ENCODE measurements around the gene SRC. TPM values are rescaled to one million over a fixed set of nuclear protein-coding genes. Genes with fewer than 3 reads are reported as not detected.

Gene SRC
- total RNA-seq, 1 donor from 2014 or later = 5.0 TPM

DNA sequence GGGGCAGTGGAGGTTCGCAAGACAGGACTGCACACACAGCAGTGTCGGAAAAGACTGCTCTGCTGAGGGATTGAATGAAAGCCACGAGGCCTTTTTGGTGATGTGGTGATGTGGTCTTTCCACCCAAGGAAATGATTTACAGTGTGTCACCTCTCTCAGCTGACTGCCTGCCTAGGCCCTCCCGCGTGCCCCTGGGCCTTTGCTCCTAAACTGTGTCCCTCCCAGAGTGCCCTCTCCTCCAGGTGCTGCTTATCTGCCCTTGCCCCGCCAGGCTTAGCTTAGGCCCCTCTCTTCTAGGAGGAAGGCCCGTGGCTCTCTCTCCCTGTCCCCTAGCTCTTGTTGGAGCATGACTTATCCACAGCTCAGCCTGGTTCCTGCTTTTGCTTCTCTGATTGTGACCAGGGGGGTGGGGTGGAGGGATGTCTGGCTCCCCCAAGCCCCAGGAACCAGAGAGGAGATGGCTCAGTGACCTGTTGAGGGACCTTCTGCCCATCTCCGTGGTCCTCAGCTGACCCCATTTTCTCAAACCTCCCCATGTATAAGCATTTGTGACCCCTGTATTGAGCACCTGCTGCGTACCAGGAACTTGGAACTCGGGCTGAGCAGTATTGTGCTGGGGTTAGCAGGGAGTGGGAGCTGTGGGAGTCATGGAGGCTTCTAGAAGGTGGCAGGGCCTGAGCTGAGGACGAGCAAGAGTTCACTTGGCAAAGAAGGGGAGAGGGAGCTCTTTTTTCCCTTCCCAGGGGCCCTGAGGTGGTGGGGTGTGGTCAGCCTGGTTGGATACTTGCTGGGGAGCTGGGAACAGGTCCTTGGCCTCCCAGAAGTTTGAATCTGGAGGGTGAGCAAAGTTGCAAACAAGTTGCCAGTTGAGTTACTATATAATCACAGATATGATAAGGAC, 2.2 kb downstream of the SRC start:
- intact Hi-C loops (cut with DNase I) = no loop called here
- no peak for DNase-seq (ENCODE audit: low spot score)

DNA sequence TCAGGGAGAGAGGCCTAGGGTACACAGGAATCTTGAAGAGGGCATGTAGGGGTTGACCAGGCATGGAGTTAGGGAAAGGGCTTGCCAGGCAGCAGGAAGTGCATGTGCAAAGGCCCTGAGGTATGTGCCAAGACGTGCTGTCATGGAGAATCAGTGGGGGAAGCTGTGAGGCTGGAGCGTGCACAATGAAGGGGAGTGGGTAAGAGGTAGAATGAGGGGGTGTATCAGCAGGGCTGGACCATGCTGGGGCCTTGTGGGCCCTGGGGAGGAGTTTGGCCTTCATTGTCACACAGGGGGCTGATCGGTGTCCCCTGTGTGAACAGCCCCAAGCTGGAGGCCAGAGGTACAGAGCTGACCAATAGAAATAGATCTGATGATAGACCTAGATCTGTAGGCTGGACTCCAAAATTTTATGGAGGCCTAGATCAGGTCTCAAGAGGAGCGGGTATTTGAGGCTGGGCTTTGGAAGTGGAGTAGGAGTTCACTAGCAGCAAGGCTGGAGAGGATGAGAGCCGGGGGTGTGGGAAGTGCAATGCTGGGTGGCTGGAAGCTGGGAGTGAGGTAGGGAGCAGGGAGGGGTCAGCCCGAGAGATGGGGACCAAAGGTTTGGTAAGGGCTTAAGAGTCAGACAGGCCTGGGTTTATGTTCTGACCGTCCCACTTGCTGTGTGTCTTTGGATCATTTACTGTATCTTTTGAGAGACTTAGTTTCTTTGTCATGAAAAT, 3.0 kb downstream of the SRC start:
- intact Hi-C loops (cut with DNase I) = no loop called here
- no peak for DNase-seq (ENCODE audit: low spot score)

GRCh38 chr20:37349517-37350491, 3.9 kb downstream of the SRC start:
- DNase-seq (ENCODE audit: low spot score) = no peak
- intact Hi-C loops (cut with DNase I) = no loop called here

GRCh38 chr20:37350649-37351574, 5.0 kb downstream of the SRC start:
- no peak for DNase-seq (ENCODE audit: low spot score)
- intact Hi-C loops (cut with DNase I) = no loop called here

- no peak for DNase-seq (ENCODE audit: low spot score)
- intact Hi-C loops (cut with DNase I) = no loop called here
These were observed 6.0 kb downstream of the SRC start for GRCh38 chr20:37351689-37352607.

- intact Hi-C loops (cut with DNase I) = no loop called here
- no peak for DNase-seq (ENCODE audit: low spot score)
These were observed 6.7 kb downstream of the SRC start for GRCh38 chr20:37352608-37352980.

DNA sequence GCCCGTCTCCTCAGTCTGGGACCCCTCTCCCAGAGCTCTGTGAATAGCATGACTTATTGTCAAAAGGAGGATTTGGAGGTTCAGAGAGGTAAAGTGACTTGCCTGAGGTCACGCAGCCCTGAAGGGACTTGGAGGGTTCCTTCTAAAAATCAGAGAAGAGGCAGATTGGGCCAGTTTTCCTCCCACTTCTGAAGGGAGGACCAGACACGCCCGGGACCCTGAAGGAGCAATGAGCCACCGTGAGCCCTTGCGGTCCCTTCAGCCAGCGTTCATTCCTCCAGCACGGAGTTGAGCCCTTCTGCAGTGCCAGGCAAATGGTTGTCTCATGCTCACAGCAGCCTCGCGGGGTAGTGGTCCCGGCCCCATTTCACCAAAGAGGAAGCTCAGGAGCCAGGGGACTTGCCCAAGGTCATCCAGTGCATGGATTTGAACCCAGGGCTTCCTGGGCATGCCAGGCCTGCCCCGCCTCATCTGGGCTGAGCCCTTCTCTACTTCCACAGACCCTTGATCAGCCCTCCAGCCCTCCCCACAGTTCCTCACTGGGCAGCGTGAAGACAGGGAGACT, 7.4 kb downstream of the SRC start:
- intact Hi-C loops (cut with DNase I) = no loop called here
- no peak for DNase-seq (ENCODE audit: low spot score)

DNA sequence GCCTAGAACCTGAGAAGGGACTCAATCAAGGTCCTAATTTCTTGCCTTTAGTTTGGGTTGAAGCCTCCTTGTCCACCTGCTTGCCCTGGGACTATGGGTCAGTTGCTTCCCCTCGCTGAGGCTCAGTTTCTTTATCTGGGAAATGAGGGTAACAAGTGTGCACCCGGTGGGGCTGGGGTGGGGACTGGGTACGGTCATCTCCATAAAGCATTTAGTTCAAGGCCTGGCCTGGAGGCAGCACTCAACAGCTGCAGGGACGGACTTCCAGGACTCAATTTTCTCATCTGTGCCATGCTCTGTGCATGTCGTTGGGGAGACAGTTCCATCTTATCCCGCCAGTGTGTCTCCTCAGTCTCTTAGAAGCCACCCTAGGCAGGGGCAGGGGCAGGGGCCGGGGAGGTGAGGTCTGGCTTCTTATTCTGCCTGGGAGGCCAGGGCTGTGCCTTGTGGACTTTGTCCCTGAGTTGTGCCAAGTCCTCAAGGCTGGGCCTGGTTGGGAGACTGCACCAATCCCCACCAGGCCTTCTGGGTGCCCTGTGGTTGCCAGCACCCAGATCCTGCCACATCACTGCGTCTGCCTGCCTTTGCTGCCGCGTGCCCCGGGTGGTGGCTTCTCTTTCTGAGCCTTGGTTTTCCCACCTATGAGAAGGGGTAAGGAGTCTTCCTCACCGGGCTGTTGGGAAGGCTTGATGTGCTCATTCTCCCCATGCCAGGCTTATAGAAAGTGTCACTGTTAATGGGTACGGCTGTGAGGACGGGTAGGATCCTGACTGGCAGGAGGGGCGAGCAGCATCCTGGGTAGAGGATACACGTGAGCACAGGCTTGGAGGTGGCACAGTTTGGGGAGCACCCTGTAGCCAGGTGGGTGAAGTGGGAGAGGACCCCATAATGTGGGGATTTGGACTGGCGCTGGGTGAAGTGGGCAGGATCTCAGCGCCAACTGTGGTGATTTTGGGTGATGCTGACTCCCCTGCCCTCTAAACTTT, 8.6 kb downstream of the SRC start:
- no peak for DNase-seq (ENCODE audit: low spot score)
- intact Hi-C loops (cut with DNase I) = no loop called here

GRCh38 chr20:37355252-37356180, 9.6 kb downstream of the SRC start:
- no peak for DNase-seq (ENCODE audit: low spot score)
- intact Hi-C loops (cut with DNase I) = no loop called here

- intact Hi-C loops (cut with DNase I) = no loop called here
- no peak for DNase-seq (ENCODE audit: low spot score)
These were observed 10.4 kb downstream of the SRC start for GRCh38 chr20:37356387-37356786.

DNA sequence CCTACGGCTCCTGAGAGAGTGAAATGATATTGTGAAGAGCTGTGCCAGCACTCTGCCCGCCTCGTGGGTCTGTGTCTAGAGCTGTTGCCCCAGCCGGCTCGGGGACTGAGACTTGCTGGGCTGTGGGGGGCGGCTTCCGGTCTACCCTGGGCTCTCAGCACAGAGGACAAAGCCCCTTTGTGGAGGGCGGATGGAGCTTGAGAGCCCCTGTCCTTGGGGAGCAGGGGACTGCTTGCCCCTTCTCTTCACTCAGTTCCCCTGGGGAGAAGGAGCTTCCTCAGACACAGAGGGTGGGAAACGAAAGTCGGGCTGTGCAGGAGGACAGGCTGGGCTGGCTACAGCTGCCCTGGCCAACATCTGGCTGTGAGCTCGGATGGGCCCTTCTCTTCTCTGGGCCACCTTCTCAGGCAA, 11.0 kb downstream of the SRC start:
- DNase-seq (ENCODE audit: low spot score) = no peak
- intact Hi-C loops (cut with DNase I) = no loop called here

- DNase-seq (ENCODE audit: low spot score) = no peak
These were observed 11.8 kb downstream of the SRC start for GRCh38 chr20:37357481-37358365.

GRCh38 chr20:37358366-37359150, 12.6 kb downstream of the SRC start:
- no peak for DNase-seq (ENCODE audit: low spot score)

More at GRCh38 chr20:37357481-37358365, 11.8 kb downstream of the SRC start:
- intact Hi-C loops (cut with DNase I) = no loop called here

More at GRCh38 chr20:37358366-37359150, 12.6 kb downstream of the SRC start:
- intact Hi-C loops (cut with DNase I) = no loop called here
